ENCODE measurements around the gene LDLRAP1. TPM values are rescaled to one million over a fixed set of nuclear protein-coding genes. Genes with fewer than 3 reads are reported as not detected.

Gene LDLRAP1
- total and polyA plus RNA-seq, 2 of the 4 experiments (the other 2 are of a cell fraction): 4.5 to 14.4 TPM

- no peaks in the 10 kb centered on the region for H3K4me1 ChIP-seq (ENCODE audit: control insufficient read depth, insufficient read depth, low read length)
- no peak overlapping the region for H2BK120ac ChIP-seq (ENCODE audit: low read depth, low read length)
- no peak for ATAC-seq (ENCODE audit: low read depth)
- in situ Hi-C loops (cut with MboI; ENCODE audit: low sequenced_read_pairs): no loop called here
- H3K27ac ChIP-seq (ENCODE audit: insufficient read depth, low read length): no peak overlapping the region
- no peaks in the 10 kb centered on the region for H3K36me3 ChIP-seq (ENCODE audit: control insufficient read depth, insufficient read depth, low read length)
- H2AFZ ChIP-seq (replicated peaks; ENCODE audit: low read length, poor library complexity): no peak overlapping the region
- no peak overlapping the region for H2AK5ac ChIP-seq (ENCODE audit: low read depth, low read length)
- no peak overlapping the region for H3K4me3 ChIP-seq (ENCODE audit: insufficient read depth, low read depth, low read length)
- H3K23ac ChIP-seq (ENCODE audit: low read depth, low read length): no peak overlapping the region
- no peak overlapping the region for H4K8ac ChIP-seq (ENCODE audit: low read depth in 2 of 2, low read length in 2 of 2)
- BruUV-seq (replicated peaks): no TSS peak
- no peak overlapping the region for H2BK15ac ChIP-seq (ENCODE audit: low read depth, low read length)
- H3K14ac ChIP-seq (replicated peaks; ENCODE audit: low read depth, low read length): no peak overlapping the region
- ChIA-PET POLR2A (ENCODE audit: unreplicated experiment) (no interaction called here), CTCF (no interaction called here)
- H3K9ac ChIP-seq (ENCODE audit: low read depth, low read length): no peak overlapping the region
- no peaks in the 10 kb centered on the region for H3K79me1 ChIP-seq (ENCODE audit: low read depth in 1 of 2, low read length in 2 of 2)
- H2BK5ac ChIP-seq (ENCODE audit: low read depth, low read length, poor library complexity, severe bottlenecking): no peak overlapping the region
- no CpG with 5 or more reads among the region's 5 CpGs for WGBS, 2 experiments (ENCODE audit: extremely low coverage in 2 of 2, insufficient read length in 1 of 2)
- H3K9me1 ChIP-seq (ENCODE audit: insufficient read depth, low read length): no peaks in the 10 kb centered on the region
- H4K20me1 ChIP-seq (ENCODE audit: insufficient read depth, low read length): no peaks in the 10 kb centered on the region
- H4K91ac ChIP-seq (ENCODE audit: insufficient read depth, low read depth, low read length): no peak overlapping the region
- H3K56ac ChIP-seq (ENCODE audit: extremely low read depth, insufficient read depth, low read length): no peak overlapping the region
- intact Hi-C loops (cut with micrococcal nuclease): no loop called here
- dilution Hi-C loops (cut with HindIII; ENCODE audit: low sequenced_read_pairs, unreplicated experiment): no loop called here
- H2AK9ac ChIP-seq (replicated peaks; ENCODE audit: low read depth, low read length, poor library complexity): no peak overlapping the region
- H3K27me3 ChIP-seq (ENCODE audit: control insufficient read depth, insufficient read depth, low read length): peaks cover 13% of the 10 kb centered on the region
- no peak for TF ChIP-seq POLR2A (IDR thresholded peaks at IDR 0.05; ENCODE audit: low read depth, low read length)
- no peak for DNase-seq
- no peak overlapping the region for H2BK20ac ChIP-seq (ENCODE audit: low read depth, low read length)
- H4K5ac ChIP-seq (ENCODE audit: low read depth, low read length): no peak overlapping the region
- no peak overlapping the region for H3K4ac ChIP-seq (ENCODE audit: low read depth, low read length)
- no peak overlapping the region for H3K18ac ChIP-seq (ENCODE audit: low read depth, low read length)
- no peaks in the 10 kb centered on the region for H3K9me3 ChIP-seq (ENCODE audit: control insufficient read depth, insufficient read depth, low read length)
- no peak overlapping the region for H3K4me2 ChIP-seq (ENCODE audit: low read depth, low read length)
Observed at GRCh38 chr1:25607123-25607522, 63.7 kb downstream of the LDLRAP1 start.
